NB4 (cell line): ENCODE data around the gene EPHA10.

Experiments used
- DNase-seq: peaks from one replicate; pipeline ENCODE4 v3.0.0; 2010; ENCODE audit warnings: low read depth
- H3K4me3 ChIP-seq: one replicate; pipeline ENCODE4 v1.5.1; 2011; ENCODE audit warnings: mild to moderate bottlenecking, low read depth, low read length, moderate library complexity
- CTCF ChIP-seq: IDR thresholded peaks from one replicate; pipeline ENCODE4 v1.5.1; 2012; ENCODE audit warnings: low read depth, low read length
- MYC ChIP-seq: IDR thresholded peaks from 2 replicates; pipeline ENCODE4 v1.6.1; 2011; ENCODE audit warnings: low read depth, low read length
- POLR2A ChIP-seq: IDR thresholded peaks from 2 replicates; pipeline ENCODE4 v1.6.1; 2011; ENCODE audit warnings: mild to moderate bottlenecking; ENCODE audit not compliant: insufficient read length; ENCODE audit errors: extremely low read depth
- TF ChIP-seq, protein P1 (sequence below): IDR thresholded peaks from 2 replicates; pipeline ENCODE4 v1.6.1; 2011; ENCODE audit warnings: low read depth, low read length

The EPHA10 gene

GRCh38 chr1:37762516-37762915 is 2.4 kb downstream of the EPHA10 start:
- no peak for DNase-seq
- TF ChIP-seq CTCF, result no peak
- TF ChIP-seq MYC, result no peak
- no peak for TF ChIP-seq POLR2A
- TF ChIP-seq, protein P1, sequence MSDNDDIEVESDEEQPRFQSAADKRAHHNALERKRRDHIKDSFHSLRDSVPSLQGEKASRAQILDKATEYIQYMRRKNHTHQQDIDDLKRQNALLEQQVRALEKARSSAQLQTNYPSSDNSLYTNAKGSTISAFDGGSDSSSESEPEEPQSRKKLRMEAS, result no peak
- no peak overlapping the region for H3K4me3 ChIP-seq

DNA sequence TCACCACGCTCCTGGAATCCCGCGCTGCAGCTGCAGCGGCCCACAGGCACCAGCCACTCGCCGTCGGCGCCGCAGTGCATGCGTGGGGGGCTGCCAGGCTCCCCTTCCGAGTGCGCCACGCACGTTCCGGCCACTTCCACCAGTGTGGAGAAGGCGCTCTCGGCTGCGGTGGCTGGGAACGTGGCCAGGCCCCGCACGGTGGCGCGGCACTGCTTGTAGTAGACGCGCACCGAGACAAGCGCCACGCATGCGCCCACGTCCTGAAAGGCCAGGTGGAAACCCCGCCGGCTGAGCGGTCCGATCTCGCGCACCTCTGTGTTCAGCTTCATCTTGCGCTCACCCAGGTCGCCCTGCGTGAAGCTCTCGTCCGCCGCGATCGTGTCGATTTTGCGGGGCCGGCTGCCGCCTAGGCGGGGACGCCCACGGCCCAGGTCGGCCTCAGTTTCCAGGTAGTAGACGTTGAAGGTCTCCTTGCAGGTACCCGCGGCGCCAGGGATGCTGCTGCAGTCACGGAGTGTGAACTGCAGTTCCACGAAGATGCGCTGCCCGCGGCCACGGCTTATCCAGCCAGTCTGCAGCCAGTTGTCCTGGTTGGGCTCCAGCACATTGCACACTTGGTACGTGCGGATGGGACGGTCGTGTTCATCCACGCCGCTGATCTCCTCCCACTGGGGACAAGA is 3.4 kb downstream of the EPHA10 start:
- no peak overlapping the region for H3K4me3 ChIP-seq
- TF ChIP-seq CTCF (no peak), POLR2A (no peak), MYC (no peak)
- TF ChIP-seq, protein P1, result no peak
- no peak for DNase-seq

DNA sequence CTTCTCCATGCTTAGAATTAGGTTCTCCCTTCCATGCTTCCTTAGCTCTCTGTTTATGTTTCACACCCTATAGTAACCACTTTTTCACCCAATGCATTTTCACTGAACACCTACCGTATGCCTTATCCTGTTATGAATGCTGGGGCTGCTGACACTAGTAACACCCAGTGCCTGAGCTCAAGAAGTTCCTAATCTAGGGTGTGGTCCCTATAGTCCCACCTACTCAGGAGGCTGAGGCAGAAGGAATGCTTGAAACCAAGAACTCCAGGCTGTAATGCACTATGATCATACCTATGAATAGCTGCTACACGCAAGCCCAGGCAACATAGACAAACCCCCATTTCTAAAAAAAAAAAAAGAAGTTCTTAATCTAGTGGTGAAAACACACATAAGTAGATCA is 5.5 kb downstream of the EPHA10 start:
- H3K4me3 ChIP-seq, result no peak overlapping the region
- TF ChIP-seq, protein P1, result no peak
- no peak for TF ChIP-seq POLR2A
- no peak for DNase-seq

DNA sequence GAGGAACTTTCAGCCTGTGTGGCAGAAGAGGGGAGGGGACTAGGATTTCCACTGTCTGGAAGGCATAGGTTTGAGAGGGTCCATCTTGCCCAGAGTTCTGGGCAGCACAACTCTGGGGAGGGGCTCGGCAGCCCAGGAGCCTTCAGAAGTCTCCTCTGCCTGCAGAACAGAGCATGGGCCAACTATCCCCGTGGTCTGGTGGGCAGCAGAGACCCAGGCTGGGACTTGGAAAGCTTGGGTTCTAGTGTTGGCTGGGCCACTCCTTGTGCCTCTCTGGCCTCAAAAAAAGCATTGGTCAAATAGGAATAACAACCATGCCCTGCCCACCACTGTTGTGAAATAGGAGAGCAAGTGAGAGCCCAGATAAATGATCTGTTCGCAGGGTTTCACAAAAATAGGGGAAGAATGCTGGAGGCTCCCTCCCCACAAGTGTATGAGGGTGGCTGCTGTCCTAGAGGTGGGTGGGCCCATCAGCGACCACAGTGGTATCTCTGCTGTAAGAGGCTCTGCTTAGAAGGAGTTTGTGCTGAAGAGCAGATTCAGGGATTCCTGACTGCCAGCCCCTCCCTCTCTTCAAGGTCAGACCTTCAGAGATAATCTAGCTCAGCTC is 8.9 kb downstream of the EPHA10 start:
- peak; percentile 45 for DNase-seq

GRCh38 chr1:37755290-37755689 is 9.6 kb downstream of the EPHA10 start:
- DNase-seq, result no peak
- TF ChIP-seq, protein P1, result no peak
- TF ChIP-seq MYC, result no peak
- TF ChIP-seq POLR2A, result no peak
- TF ChIP-seq CTCF, result no peak
- no peak overlapping the region for H3K4me3 ChIP-seq

More for the DNA sequence above, 8.9 kb downstream of the EPHA10 start:
- TF ChIP-seq POLR2A (no peak), MYC (no peak), CTCF (no peak)
- TF ChIP-seq, protein P1, result no peak
- H3K4me3 ChIP-seq, result no peak overlapping the region

- DNase-seq, result no peak
- TF ChIP-seq POLR2A (no peak), MYC (no peak), CTCF (no peak)
- TF ChIP-seq, protein P1, result no peak
- no peak overlapping the region for H3K4me3 ChIP-seq
These were observed 11.2 kb downstream of the EPHA10 start for GRCh38 chr1:37753473-37754321.
